ENCODE results near the gene OTX2. TPM values are rescaled to one million over a fixed set of nuclear protein-coding genes. Genes with fewer than 3 reads are reported as not detected.

Gene OTX2
- total RNA-seq, 4 donors from 2014 or later, result not detected

DNA sequence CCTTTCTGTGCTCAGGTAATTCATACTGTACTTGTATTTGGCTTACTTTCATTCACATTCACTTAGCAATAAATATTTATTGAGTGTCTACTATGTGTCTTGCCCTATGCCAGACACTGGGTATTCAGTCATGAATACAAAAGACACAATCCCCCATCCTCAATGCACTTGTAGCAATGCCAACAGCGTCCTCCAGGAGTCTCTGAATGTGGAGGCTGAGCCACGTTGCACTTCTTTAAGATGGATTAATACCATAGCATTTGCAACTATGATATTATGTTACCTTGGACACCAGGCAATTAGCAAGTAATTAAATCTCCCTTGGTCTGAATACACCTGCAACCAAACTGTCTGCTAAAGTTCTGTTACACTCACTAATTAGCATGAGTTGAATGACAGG lies 58.8 kb downstream of the OTX2 start:
- Histone ChIP-seq H3K27ac (no peak overlapping the region), H3K9me3 (no peaks in the 10 kb centered on the region), H3K27me3 (no peaks in the 10 kb centered on the region), H3K36me3 (no peaks in the 10 kb centered on the region), H3K4me3 (no peak overlapping the region), H3K4me1 (no peaks in the 10 kb centered on the region)
- WGBS, 2 donors, result 39 to 43% methylated on average over 2 of the region's 2 CpGs
- DNase-seq (ENCODE audit: low spot score in 2 of 2), result no peak
- TF ChIP-seq EP300 (IDR thresholded peaks at IDR 0.05) (no peak), POLR2A (IDR thresholded peaks at IDR 0.05) (no peak)
- TF ChIP-seq, protein P1, sequence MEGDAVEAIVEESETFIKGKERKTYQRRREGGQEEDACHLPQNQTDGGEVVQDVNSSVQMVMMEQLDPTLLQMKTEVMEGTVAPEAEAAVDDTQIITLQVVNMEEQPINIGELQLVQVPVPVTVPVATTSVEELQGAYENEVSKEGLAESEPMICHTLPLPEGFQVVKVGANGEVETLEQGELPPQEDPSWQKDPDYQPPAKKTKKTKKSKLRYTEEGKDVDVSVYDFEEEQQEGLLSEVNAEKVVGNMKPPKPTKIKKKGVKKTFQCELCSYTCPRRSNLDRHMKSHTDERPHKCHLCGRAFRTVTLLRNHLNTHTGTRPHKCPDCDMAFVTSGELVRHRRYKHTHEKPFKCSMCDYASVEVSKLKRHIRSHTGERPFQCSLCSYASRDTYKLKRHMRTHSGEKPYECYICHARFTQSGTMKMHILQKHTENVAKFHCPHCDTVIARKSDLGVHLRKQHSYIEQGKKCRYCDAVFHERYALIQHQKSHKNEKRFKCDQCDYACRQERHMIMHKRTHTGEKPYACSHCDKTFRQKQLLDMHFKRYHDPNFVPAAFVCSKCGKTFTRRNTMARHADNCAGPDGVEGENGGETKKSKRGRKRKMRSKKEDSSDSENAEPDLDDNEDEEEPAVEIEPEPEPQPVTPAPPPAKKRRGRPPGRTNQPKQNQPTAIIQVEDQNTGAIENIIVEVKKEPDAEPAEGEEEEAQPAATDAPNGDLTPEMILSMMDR (IDR thresholded peaks at IDR 0.05), result no peak

Small RNA genes within 50 kb of the gene (small RNA-seq; reads per million reads assigned to genes)
- gene RN7SL461P, result not detected
- not detected for gene RNU6-1204P

Other genes with a start within 250 kb of the OTX2 start
- gene TMEM260, start 230.7 kb downstream of the OTX2 start, total RNA-seq, result 10 to 100 TPM; 32.1 to 42.1 (median 34.7) TPM

All from tibial nerve (tissue), 4 donors.